ENCODE results near the gene PTPRK.
"Not testable (repeated sequence)": the region's sequence is repeated elsewhere in the genome, so short reads cannot be mapped to it uniquely, and the experiment has no call there.

Gene PTPRK

DNA sequence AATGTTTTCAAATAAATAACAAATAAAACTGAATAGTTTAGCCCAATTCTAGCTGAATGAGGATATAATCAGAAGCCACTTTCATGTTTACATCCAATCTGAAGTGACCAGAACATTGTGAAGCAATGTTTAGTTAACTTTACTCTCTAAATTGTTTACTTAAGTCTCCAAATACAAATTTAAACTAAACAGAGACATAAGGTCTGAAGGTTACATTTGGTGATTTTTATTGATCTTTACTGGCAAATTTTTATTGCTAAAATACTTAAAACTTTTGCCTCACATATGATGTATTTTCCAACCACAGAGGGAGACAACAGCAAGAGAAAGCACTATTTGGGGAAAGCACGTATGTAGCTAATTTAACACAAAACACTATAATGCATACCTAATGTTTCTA is 512.7 kb downstream of the PTPRK start:
- no peak for DNase-seq (ENCODE audit: low read depth)

DNA sequence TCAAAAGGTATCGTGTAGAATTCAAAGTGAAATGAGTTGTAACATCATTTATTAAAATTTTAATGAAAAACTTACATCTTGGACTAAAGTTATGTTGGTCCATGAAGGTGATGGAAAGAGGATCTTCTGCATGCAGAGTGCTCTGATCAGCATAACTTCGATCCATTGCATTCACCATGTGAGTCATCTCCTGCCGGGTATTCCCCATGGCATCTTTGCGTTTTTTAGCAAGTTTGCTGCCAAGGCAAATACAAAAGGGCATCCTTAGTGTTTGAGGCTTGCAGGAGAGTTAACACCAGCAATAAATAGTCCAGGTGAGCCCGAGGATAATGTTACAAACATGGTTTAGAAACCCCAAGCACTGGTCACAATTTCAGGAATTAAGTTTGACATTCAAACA is 515.4 kb downstream of the PTPRK start:
- DNase-seq (ENCODE audit: low read depth), result peak; percentile 28

DNA sequence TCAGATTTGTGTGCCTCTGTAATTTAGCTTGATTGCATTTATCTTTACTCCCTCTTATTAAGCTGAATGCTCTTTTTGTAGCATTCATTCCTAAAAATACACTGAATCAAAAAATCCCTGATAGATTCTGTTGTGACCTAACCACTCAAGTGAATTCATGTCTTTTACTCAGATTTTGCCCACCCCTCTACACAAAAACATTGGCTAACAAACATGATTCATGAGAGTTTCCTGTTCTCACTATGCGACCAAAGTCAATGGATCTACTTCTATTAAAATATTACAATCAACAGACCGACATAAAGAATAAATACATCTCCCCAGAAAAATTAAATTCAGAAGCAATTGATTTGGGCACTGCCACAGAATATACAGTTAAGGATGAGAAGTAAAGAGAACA is 520.0 kb downstream of the PTPRK start:
- DNase-seq (ENCODE audit: low read depth), result no peak

GRCh38 chr6:127998985-127999384 is 521.4 kb downstream of the PTPRK start:
- DNase-seq (ENCODE audit: low read depth), result no peak

DNA sequence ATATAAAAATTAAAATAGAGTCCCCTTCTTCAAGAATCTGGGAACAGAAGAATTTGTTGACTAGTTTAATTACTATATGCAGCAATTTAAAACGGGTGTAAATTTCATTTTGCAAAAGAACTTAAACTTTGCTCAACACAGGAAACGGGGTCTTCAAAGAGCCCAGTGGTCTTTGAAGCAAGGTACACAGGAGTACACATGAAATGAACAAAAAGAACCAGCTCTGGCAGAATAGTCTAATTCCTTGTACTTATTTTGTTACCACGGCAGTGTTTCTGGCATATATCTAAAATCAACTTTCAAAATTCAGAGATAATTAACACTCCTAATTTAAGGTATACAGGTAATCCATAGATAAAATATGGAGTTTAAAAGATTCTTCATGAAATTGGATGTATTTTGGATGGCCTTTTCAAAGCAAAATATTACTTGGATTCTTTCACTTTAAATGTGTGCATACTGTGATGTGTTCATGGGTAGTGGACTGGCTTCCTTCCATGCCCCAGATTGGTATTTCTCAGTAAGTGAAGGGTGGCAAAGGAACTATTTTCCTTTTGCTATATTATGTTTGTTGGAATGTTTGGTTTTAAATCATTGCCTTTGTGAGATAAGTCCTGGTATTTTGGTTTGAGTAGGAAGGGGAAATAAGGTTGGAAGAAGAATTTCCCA is 522.8 kb downstream of the PTPRK start:
- no peak for DNase-seq (ENCODE audit: low read depth)

- no peak for DNase-seq (ENCODE audit: low read depth)
Measured at GRCh38 chr6:127996925-127997324, 523.5 kb downstream of the PTPRK start.

DNA sequence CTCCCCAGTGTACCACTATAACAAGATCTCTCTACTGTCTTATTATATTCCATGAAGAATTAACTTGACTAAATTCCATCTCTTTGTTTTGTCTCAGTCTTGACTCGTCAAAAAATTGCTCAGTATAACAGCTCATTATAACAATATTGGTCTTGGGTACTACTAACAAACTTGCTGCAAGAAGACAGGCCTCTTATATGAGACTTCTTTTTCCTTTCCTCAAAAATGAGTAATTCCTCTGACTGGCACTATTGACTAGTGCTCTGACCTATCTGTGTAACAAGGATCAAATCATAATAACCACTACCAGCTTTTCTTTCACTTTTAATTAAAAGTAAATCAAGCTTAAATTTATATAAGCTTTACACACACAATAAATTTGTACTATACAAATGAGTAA is 528.3 kb downstream of the PTPRK start:
- DNase-seq (ENCODE audit: low read depth), result no peak

DNA sequence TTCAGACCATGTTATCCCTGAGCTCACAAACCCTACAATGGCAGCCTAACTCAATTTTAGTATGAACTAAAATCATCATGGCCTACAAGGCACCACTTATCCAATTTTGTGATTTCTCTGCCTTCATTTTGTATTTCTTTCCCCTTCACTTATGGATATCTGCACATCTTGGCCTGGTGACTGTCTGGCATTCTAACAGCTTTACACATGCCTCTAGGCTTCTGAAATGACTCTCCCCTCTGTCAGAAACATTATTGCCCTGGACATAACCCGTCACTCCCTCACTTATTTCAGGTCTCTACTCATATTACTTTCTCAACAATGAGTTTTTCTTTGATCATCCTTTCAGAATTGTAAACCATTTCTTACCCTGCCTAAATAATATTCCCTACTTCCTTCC is 530.3 kb downstream of the PTPRK start:
- no peak for DNase-seq (ENCODE audit: low read depth)

DNA sequence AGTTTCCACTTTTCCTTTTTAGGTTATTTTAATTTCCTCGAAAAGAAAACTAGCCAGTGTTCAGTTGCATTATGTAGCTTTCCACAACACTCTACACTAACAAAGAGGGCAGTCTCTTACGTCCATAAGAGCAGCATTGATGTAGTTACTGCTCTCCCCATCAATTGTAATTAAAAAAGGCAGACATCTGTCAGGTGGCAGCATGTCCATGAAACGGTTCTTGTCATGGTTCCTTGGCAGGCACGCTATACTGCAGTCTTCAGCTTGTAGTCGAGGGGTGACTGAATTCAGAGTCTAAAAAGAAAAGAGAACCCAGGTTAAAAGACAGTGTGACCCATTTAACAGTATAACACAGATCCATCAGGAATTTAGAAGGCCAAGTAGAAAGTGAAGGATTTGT is 539.4 kb downstream of the PTPRK start:
- DNase-seq (ENCODE audit: low read depth), result no peak

DNA sequence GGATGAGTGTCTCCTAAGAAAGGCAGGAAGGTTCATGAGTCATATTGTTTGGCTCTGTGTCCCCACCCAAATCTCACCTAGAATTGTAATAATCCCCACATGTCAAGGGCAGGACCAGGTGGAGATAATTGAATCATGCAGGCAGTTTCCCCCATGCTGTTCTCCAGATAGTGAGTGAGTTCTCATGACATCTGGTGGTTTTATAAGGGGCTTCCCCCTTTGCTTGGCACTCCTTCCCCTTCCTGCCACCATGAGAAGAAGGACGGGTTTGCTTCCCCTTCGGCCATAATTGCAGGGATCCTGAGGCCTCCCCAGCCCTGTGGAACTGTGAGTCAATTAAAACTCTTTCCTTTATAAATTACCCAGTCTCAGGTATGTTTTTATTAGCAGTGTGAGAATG is 542.2 kb downstream of the PTPRK start:
- not testable (repeated sequence) for DNase-seq (ENCODE audit: low read depth)

- DNase-seq (ENCODE audit: low read depth), result no peak
Measured at GRCh38 chr6:127976796-127977195, 543.6 kb downstream of the PTPRK start.

- no peak for DNase-seq (ENCODE audit: low read depth)
Measured at GRCh38 chr6:127976111-127976510, 544.3 kb downstream of the PTPRK start.

DNA sequence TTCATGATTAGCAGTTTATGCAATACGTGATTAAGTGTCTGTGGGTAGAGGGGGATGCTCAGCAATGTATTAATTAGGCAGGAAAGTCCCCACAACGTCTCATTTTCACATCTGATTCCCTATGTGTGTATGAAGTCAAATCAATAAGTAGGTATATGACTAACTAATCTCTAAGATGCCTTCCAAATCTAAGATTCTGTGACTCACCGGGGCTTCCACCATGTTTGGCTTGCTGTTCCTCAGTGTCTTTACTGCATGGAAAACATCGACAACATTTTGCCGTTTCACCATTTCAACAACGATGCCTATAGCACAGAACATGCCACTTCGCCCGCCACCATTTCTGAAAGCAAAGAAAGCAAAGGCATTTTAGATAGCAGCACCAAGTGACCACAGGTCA is 547.6 kb downstream of the PTPRK start:
- no peak for DNase-seq (ENCODE audit: low read depth)

DNA sequence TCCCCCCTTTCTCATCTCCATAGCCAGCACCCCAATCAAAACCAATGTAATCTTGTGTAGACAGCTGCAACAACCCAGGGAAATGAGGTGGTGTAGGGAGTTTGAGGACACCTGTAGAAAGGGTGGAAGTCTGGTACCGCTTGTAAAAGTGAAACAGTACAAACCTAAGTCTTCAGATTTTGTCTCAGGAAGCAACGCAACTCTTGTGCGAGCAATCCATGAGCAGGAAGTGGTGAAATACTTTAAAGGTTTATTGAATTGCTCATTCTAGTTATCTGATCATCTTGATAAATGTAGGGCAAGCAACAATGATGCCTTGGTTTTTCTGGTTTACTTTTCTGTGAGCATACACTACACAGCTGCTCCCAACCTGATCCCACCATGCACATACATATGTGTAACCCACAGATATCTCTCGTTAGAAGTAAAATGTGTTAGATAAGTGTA is 548.4 kb downstream of the PTPRK start:
- DNase-seq (ENCODE audit: low read depth), result peak; percentile 75

GRCh38 chr6:127971386-127971785 is 549.0 kb downstream of the PTPRK start:
- no peak for DNase-seq (ENCODE audit: low read depth)

DNA sequence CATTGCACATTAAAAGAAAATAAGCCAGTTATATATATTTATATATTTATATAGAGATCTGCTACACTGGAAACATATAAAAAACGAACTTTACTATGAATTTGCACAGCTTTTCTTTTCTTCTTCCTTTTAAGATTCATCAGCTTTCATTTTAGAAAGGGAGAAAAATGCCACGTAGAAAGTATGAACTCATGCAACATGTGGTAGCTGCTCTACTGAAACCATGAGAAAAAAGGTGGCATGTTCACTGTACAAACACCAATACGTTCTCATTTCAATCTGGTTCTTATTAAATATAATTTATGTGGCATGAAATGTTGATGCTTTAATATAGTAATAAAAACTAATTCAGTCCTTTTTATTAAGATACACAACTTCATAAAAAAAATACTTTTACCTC is 550.7 kb downstream of the PTPRK start:
- no peak for DNase-seq (ENCODE audit: low read depth)

DNA sequence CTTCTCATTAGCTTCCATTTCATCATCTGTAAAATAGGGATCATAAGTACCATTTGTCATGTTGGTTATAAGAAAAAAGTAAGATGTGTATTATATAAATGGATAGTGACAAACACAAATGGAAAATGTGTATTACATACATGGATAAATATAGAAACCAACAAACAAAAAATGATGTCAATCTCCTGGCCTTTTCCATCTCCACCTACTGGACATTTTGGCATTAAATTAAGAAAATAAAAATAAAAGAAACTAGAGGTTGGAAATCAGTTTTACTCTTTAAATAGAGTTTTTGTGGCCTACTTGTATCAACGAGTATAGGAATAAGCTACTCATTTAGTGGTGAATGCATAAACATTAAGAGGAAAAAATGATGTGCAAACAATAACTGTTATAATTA is 552.0 kb downstream of the PTPRK start:
- no peak for DNase-seq (ENCODE audit: low read depth)

DNA sequence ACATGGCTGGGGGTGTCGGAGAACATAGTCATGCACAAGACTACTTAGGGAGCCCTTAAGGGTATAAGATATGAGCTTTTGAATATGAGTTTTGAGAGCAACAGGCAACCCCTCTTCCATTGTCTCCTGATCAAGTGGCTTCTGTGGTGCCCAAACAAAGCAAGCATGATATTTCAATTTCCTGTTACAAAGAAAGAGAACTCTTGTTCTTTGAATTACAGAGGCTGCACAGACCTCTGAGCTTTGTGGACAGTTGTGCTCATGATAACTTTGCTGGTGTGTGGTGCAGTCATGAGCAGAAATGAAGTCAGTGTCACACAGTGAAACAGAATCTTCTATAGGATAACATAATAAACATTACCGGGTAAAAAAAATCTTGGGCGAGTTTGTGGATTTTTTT is 552.7 kb downstream of the PTPRK start:
- DNase-seq (ENCODE audit: low read depth), result no peak

DNA sequence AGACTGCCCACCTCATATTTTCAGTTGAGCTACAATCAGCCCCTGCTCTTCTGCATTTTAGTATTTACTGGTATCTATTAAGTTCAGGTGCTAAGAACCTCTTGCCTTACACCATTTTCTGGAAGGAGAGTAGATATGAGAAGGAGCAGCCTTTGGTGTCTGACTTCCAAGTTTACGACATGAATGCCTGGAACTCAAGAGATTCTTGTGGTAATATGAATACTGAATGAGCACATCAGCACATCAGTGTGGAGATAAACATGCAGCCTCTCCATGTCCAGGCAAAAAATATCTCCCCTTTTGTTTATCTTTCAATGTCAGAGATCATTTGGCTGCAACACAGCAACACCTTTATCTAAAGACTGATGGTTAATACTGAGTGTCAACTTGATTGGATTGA is 553.8 kb downstream of the PTPRK start:
- DNase-seq (ENCODE audit: low read depth), result no peak

- DNase-seq (ENCODE audit: low read depth), result no peak
Measured at GRCh38 chr6:127963495-127963894, 556.9 kb downstream of the PTPRK start.

DNA sequence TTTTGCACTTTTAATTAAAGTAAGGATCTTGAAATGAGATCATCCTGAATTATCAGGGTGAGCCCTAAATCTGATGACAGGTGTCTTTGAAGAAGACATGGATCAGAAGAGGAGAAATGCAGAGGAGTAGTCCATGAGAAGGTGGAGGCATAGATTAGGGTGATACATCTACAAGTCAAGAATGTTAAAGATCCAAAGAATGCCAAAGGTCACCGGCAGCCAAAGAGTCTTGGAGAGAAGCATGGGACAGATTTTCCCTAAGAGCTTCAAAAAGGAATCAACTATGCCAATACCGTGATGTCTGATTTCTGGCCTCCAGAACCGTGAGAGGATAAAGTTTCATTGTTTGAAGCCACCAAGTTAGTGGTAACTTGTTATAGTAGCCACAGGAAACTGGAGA is 560.5 kb downstream of the PTPRK start:
- DNase-seq (ENCODE audit: low read depth), result no peak

DNA sequence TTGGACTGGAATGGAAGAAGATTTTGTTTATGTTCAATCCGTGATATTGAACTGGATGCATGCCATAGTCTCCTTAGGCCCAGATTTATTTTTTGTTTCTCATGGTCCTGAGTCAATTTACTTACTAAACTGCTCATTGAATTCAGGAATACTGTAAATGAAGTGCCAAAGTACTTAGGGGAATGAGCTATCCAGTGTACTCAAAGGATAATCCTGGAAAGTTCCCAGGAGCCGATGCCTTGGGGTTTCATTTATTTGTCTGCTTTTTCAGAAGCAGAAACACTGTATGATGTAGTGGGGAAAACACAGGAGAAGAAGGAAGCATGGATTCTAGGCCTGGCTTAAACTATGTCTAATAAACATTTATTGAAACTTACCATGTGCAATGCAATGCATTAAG is 563.4 kb downstream of the PTPRK start:
- DNase-seq (ENCODE audit: low read depth), result no peak

DNA sequence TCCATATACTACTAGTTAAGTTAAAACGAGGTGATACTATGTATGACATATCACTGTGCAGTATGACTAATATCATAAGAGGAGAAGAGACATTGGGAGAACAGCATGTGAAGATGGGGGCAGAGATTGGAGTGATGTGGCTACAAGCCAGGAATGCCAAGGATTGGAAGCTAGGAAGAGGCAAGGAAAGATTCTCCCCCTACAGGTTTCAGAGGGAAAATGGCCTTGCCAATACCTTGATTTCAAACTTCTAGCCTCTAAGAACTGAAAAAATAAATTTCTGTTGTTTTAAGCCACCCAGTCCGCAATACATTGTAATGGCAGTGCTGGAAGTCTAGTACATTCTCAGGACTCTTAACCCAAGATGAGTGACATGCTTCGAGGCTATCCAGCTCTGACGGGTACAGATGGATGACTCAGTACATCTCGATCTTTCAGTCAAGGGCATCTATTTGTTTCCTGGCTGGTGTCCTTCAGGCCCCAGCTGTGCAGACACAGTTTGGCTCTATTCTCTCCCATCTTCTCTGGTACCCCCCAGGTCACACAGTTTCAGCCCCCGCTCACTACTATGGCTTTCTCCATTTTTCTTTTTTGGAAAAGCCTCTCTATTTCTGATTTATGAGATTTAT is 564.0 kb downstream of the PTPRK start:
- DNase-seq (ENCODE audit: low read depth), result no peak

DNA sequence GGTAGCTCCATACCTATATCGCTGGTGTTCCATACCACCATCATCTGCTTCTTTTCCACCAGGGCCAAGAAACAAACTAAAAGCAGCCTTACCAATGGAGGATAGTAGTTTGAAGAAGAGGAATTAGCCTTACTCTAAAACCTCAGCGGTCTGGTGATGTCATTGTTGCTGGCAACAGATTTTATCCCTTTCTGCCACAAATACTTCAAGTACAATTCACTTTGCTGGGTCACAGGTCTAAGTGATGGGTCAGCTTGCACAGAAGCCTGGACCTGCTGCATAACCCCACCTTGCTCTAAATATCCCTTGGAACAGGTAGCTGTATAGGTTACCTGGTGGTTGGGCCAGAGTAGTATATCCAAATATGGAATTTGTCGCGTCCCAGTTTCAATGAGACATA is 566.3 kb downstream of the PTPRK start:
- DNase-seq (ENCODE audit: low read depth), result no peak
